WTC11 (cell line): ENCODE measurements around the gene SMARCD3. TPM values are rescaled to one million over a fixed set of nuclear protein-coding genes. Genes with fewer than 3 reads are reported as not detected.

Source experiments
- ATAC-seq: fragments of 200-7000 bp; cut with Tn5 transposase; 2 replicates; pipeline ENCODE4 v1.10.0; 2021; ENCODE audit warnings: mild to moderate bottlenecking, moderate library complexity
- CTCF ChIA-PET: fragments of 300-600 bp; sonication (Branson Sonifier 250); formaldehyde crosslinking; loops from one replicate; lab custom pipeline; 2021; ENCODE audit warnings: antibody characterized with exemption; lab: Charles Lee
- POLR2A ChIA-PET: fragments of 350-600 bp; sonication (Branson Sonifier 250); formaldehyde crosslinking; loops from one replicate; lab custom pipeline; 2021; ENCODE audit warnings: antibody characterized with exemption; lab: Charles Lee
- DNase-seq: peaks from one replicate; pipeline ENCODE4 v3.0.0; 2021; ENCODE audit warnings: low spot score
- H3K27ac Mint-ChIP-seq: 2 replicates; pipeline ENCODE4 v1.8.0; 2021; ENCODE audit warnings: mixed read lengths
- H3K27me3 Mint-ChIP-seq: 2 replicates; pipeline ENCODE4 v1.8.0; 2021; ENCODE audit warnings: low read depth, mild to moderate bottlenecking, moderate library complexity, mixed read lengths
- H3K36me3 Mint-ChIP-seq: 2 replicates; pipeline ENCODE4 v1.8.0; 2021; ENCODE audit warnings: mixed read lengths
- H3K4me1 Mint-ChIP-seq: 2 replicates; pipeline ENCODE4 v1.8.0; 2022; ENCODE audit warnings: mixed read lengths
- H3K4me3 Mint-ChIP-seq: 2 replicates; pipeline ENCODE4 v1.8.0; 2021; ENCODE audit warnings: mild to moderate bottlenecking, moderate library complexity, mixed read lengths
- H3K9me3 Mint-ChIP-seq: 2 replicates; pipeline ENCODE4 v1.8.0; 2021; ENCODE audit warnings: mixed read lengths
- ATF1 ChIP-seq: sonication (generic); formaldehyde crosslinking; IDR thresholded peaks from 2 replicates; pipeline ENCODE4 v1.8.1; 2023; ENCODE audit warnings: mild to moderate bottlenecking, moderate library complexity, missing genetic modification reagents
- ELF4 ChIP-seq: sonication (generic); formaldehyde crosslinking; IDR thresholded peaks from 2 replicates; pipeline ENCODE4 v1.8.1; 2022; ENCODE audit warnings: low read depth, mild to moderate bottlenecking, moderate library complexity, missing genetic modification reagents
- EMX1 ChIP-seq: fragments of 250-450 bp; sonication (Bioruptor Pico); IDR thresholded peaks from 2 replicates; pipeline ENCODE4 v1.8.0; 2021; ENCODE audit warnings: mild to moderate bottlenecking
- FOXJ3 ChIP-seq: sonication (generic); formaldehyde crosslinking; IDR thresholded peaks from 2 replicates; pipeline ENCODE4 v1.9.0; 2021; ENCODE audit warnings: missing genetic modification reagents, mild to moderate bottlenecking, borderline replicate concordance
- GABPB1 ChIP-seq: sonication (generic); formaldehyde crosslinking; IDR thresholded peaks from 2 replicates; pipeline ENCODE4 v1.8.1; 2023; ENCODE audit warnings: mild to moderate bottlenecking, missing genetic modification reagents
- MYBL2 ChIP-seq: sonication (generic); formaldehyde crosslinking; IDR thresholded peaks from 2 replicates; pipeline ENCODE4 v1.8.1; 2023; ENCODE audit warnings: mild to moderate bottlenecking, moderate library complexity, missing genetic modification reagents
- NFYB ChIP-seq: sonication (generic); formaldehyde crosslinking; conservative IDR thresholded peaks from 2 replicates; pipeline ENCODE4 v1.8.0; 2022; ENCODE audit warnings: low read depth, missing genetic modification reagents
- NR2C2 ChIP-seq: sonication (generic); formaldehyde crosslinking; IDR thresholded peaks from 2 replicates; pipeline ENCODE4 v1.8.0; 2022; ENCODE audit warnings: mild to moderate bottlenecking, missing genetic modification reagents
- RORB ChIP-seq: fragments of 250-450 bp; sonication (Bioruptor Pico); IDR thresholded peaks from 2 replicates; pipeline ENCODE4 v1.9.0; 2021; ENCODE audit warnings: mild to moderate bottlenecking
- SP1 ChIP-seq: sonication (generic); formaldehyde crosslinking; conservative IDR thresholded peaks from 2 replicates; pipeline ENCODE4 v1.8.1; 2022; ENCODE audit warnings: missing genetic modification reagents
- STAT6 ChIP-seq: sonication (generic); formaldehyde crosslinking; conservative IDR thresholded peaks from 2 replicates; pipeline ENCODE4 v1.8.1; 2023; ENCODE audit warnings: mild to moderate bottlenecking, low read depth, missing genetic modification reagents, moderate library complexity
- TCF7 ChIP-seq: sonication (generic); formaldehyde crosslinking; IDR thresholded peaks from 2 replicates; pipeline ENCODE4 v1.8.0; 2022; ENCODE audit warnings: mild to moderate bottlenecking, low read depth, missing genetic modification reagents, moderate library complexity
- TEAD1 ChIP-seq: sonication (generic); formaldehyde crosslinking; IDR thresholded peaks from 2 replicates; pipeline ENCODE4 v1.8.0; 2022; ENCODE audit warnings: mild to moderate bottlenecking, missing genetic modification reagents
- ZNF317 ChIP-seq: sonication (generic); formaldehyde crosslinking; IDR thresholded peaks from 2 replicates; pipeline ENCODE4 v1.8.1; 2023; ENCODE audit warnings: low read depth, mild to moderate bottlenecking, moderate library complexity, missing genetic modification reagents, borderline replicate concordance
- total RNA-seq: library from RNA; stranded (reverse); gene quantifications from 3 replicates; pipeline ENCODE4 v1.2.3, GENCODE V29; 2021
- TF ChIP-seq, protein P1 (sequence below): sonication (generic); formaldehyde crosslinking; IDR thresholded peaks from 2 replicates; pipeline ENCODE4 v1.8.0; 2022; ENCODE audit warnings: mild to moderate bottlenecking, missing genetic modification reagents
- TF ChIP-seq, protein P2 (sequence below): fragments of 250-450 bp; sonication (Bioruptor Pico); IDR thresholded peaks from 2 replicates; pipeline ENCODE4 v1.8.0; 2021; ENCODE audit warnings: mild to moderate bottlenecking
- TF ChIP-seq, protein P3 (sequence below): fragments of 250-450 bp; sonication (Bioruptor Pico); IDR thresholded peaks from 2 replicates; pipeline ENCODE4 v1.9.0; 2021; ENCODE audit warnings: mild to moderate bottlenecking
- TF ChIP-seq, protein P4 (sequence below): sonication (generic); formaldehyde crosslinking; IDR thresholded peaks from 2 replicates; pipeline ENCODE4 v1.8.1; 2023; ENCODE audit warnings: mild to moderate bottlenecking, missing genetic modification reagents, borderline replicate concordance
- TF ChIP-seq, protein P5 (sequence below): sonication (generic); formaldehyde crosslinking; IDR thresholded peaks from 2 replicates; pipeline ENCODE4 v1.8.1; 2022; ENCODE audit warnings: mild to moderate bottlenecking, moderate library complexity, missing genetic modification reagents
- TF ChIP-seq, protein P6 (sequence below): sonication (generic); formaldehyde crosslinking; IDR thresholded peaks from 2 replicates; pipeline ENCODE4 v1.8.1; 2023; ENCODE audit warnings: mild to moderate bottlenecking, missing genetic modification reagents, moderate library complexity

Gene SMARCD3
- total RNA-seq, 1 experiment from 2014 or later: 5.9 TPM

DNA sequence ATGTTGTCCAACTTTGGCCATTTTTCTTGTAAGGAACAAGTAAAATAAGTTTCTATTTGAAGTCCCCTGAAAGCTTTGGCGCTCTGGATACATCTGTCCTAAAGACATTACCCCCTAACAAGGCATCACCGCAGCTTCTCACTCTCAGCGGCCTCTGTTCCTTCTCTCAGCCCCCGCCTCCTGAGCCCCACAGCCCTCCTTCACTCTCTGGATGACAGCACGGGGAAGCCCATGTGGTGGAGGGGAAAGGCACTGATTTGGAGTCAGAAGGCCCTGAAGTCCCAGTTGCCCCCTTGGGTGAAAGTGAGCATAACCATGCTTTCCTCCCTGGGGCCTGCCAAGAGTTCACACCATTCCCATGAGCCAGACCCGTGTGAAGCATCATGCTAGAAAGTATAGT is 42.8 kb downstream of the SMARCD3 start (continued):
- TF ChIP-seq STAT6 (CRISPR knock-in tag) (no peak), EMX1 (no peak), TCF7 (CRISPR knock-in tag) (no peak), SP1 (CRISPR knock-in tag) (no peak), NFYB (CRISPR knock-in tag) (no peak)
- TF ChIP-seq, protein P1, sequence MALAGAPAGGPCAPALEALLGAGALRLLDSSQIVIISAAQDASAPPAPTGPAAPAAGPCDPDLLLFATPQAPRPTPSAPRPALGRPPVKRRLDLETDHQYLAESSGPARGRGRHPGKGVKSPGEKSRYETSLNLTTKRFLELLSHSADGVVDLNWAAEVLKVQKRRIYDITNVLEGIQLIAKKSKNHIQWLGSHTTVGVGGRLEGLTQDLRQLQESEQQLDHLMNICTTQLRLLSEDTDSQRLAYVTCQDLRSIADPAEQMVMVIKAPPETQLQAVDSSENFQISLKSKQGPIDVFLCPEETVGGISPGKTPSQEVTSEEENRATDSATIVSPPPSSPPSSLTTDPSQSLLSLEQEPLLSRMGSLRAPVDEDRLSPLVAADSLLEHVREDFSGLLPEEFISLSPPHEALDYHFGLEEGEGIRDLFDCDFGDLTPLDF (CRISPR knock-in tag): no peak
- TF ChIP-seq, protein P2, sequence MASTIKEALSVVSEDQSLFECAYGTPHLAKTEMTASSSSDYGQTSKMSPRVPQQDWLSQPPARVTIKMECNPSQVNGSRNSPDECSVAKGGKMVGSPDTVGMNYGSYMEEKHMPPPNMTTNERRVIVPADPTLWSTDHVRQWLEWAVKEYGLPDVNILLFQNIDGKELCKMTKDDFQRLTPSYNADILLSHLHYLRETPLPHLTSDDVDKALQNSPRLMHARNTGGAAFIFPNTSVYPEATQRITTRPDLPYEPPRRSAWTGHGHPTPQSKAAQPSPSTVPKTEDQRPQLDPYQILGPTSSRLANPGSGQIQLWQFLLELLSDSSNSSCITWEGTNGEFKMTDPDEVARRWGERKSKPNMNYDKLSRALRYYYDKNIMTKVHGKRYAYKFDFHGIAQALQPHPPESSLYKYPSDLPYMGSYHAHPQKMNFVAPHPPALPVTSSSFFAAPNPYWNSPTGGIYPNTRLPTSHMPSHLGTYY (CRISPR knock-in tag): no peak
- TF ChIP-seq, protein P3, sequence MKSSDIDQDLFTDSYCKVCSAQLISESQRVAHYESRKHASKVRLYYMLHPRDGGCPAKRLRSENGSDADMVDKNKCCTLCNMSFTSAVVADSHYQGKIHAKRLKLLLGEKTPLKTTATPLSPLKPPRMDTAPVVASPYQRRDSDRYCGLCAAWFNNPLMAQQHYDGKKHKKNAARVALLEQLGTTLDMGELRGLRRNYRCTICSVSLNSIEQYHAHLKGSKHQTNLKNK (CRISPR knock-in tag): no peak

DNA sequence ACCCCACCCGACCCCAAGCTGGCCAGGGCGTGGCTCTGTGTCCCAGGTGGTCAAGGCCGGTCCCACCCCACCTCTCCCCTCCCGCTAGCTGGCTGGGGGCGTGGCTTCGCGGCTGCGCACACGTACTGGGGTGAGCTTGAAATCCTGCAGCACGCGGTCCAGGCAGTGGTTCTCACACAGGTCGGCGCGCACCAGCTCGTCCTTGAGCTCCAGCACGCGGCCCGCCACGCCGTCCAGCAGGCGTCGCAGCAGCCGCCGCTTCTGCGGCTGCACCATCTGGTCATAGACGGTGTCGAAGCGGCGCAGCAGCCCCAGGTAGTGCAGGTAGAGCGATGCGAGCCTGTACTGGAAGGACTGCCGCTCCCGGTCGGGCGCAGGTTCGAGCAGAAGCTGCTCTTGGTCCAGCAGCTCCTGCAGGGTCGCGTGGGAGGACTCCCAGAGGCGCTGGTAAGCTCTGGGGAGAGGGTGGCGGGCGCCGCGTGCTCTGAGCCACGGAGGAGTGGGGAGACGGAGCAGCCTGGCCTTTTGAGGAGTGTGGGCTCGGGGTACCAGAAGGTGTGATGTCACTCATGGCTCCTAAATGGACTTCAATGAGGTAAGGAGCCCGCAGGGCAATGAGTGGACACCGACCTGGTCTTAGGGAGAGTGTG is 44.0 kb downstream of the SMARCD3 start:
- ChIA-PET POLR2A (no interaction called here), CTCF (no interaction called here)
- H3K4me1 Mint-ChIP-seq: peaks cover 1% of the 10 kb centered on the region
- no peaks in the 10 kb centered on the region for H3K36me3 Mint-ChIP-seq
- H3K27ac Mint-ChIP-seq: no peak overlapping the region
- ATAC-seq (no peak), DNase-seq (no peak)
- H3K4me3 Mint-ChIP-seq: no peak overlapping the region
- no peaks in the 10 kb centered on the region for H3K9me3 Mint-ChIP-seq
- H3K27me3 Mint-ChIP-seq: peaks cover 7% of the 10 kb centered on the region
- TF ChIP-seq FOXJ3 (CRISPR knock-in tag) (no peak), MYBL2 (no peak), RORB (CRISPR knock-in tag) (no peak), NR2C2 (CRISPR knock-in tag) (no peak), ELF4 (CRISPR knock-in tag) (no peak), ATF1 (CRISPR knock-in tag) (no peak), EMX1 (no peak), TEAD1 (no peak), GABPB1 (CRISPR knock-in tag) (no peak), ZNF317 (CRISPR knock-in tag) (no peak)
- TF ChIP-seq, protein P4, sequence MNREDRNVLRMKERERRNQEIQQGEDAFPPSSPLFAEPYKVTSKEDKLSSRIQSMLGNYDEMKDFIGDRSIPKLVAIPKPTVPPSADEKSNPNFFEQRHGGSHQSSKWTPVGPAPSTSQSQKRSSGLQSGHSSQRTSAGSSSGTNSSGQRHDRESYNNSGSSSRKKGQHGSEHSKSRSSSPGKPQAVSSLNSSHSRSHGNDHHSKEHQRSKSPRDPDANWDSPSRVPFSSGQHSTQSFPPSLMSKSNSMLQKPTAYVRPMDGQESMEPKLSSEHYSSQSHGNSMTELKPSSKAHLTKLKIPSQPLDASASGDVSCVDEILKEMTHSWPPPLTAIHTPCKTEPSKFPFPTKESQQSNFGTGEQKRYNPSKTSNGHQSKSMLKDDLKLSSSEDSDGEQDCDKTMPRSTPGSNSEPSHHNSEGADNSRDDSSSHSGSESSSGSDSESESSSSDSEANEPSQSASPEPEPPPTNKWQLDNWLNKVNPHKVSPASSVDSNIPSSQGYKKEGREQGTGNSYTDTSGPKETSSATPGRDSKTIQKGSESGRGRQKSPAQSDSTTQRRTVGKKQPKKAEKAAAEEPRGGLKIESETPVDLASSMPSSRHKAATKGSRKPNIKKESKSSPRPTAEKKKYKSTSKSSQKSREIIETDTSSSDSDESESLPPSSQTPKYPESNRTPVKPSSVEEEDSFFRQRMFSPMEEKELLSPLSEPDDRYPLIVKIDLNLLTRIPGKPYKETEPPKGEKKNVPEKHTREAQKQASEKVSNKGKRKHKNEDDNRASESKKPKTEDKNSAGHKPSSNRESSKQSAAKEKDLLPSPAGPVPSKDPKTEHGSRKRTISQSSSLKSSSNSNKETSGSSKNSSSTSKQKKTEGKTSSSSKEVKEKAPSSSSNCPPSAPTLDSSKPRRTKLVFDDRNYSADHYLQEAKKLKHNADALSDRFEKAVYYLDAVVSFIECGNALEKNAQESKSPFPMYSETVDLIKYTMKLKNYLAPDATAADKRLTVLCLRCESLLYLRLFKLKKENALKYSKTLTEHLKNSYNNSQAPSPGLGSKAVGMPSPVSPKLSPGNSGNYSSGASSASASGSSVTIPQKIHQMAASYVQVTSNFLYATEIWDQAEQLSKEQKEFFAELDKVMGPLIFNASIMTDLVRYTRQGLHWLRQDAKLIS: no peak
- TF ChIP-seq, protein P3 (CRISPR knock-in tag): no peak
- TF ChIP-seq, protein P5, sequence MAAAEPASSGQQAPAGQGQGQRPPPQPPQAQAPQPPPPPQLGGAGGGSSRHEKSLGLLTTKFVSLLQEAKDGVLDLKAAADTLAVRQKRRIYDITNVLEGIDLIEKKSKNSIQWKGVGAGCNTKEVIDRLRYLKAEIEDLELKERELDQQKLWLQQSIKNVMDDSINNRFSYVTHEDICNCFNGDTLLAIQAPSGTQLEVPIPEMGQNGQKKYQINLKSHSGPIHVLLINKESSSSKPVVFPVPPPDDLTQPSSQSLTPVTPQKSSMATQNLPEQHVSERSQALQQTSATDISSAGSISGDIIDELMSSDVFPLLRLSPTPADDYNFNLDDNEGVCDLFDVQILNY (CRISPR knock-in tag): no peak
- TF ChIP-seq, protein P6, sequence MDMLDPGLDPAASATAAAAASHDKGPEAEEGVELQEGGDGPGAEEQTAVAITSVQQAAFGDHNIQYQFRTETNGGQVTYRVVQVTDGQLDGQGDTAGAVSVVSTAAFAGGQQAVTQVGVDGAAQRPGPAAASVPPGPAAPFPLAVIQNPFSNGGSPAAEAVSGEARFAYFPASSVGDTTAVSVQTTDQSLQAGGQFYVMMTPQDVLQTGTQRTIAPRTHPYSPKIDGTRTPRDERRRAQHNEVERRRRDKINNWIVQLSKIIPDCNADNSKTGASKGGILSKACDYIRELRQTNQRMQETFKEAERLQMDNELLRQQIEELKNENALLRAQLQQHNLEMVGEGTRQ: no peak
